Gastrocnemius medialis (tissue), 4 donors: ENCODE results near the gene PPIG.
"Not testable (repeated sequence)": the region's sequence is repeated elsewhere in the genome, so short reads cannot be mapped to it uniquely, and the experiment has no call there.

Experiments
- POLR2A ChIP-seq, 2 donors: fragments of 450-650 bp; IDR thresholded peaks; one replicate each; pipeline ENCODE4 v1.6.1; 2017; ENCODE audit warnings: antibody characterized with exemption in 2 of 2, mild to moderate bottlenecking in 2 of 2, moderate library complexity in 2 of 2
- TF ChIP-seq, protein P1 (sequence below), 5 experiments: fragments of 450-650 bp in 3 of 5; fragments of 200-600 bp in 2 of 5; sonication (generic) in 2 of 5; IDR thresholded peaks in 4 of 5; conservative IDR thresholded peaks in 1 of 5; 1 replicate in 4 of 5; 2 replicates in 1 of 5; pipeline ENCODE4 v1.5.1; 2016 to 2019; ENCODE audit warnings: antibody characterized with exemption in 5 of 5, mild to moderate bottlenecking in 3 of 5, moderate library complexity in 3 of 5

DNA sequence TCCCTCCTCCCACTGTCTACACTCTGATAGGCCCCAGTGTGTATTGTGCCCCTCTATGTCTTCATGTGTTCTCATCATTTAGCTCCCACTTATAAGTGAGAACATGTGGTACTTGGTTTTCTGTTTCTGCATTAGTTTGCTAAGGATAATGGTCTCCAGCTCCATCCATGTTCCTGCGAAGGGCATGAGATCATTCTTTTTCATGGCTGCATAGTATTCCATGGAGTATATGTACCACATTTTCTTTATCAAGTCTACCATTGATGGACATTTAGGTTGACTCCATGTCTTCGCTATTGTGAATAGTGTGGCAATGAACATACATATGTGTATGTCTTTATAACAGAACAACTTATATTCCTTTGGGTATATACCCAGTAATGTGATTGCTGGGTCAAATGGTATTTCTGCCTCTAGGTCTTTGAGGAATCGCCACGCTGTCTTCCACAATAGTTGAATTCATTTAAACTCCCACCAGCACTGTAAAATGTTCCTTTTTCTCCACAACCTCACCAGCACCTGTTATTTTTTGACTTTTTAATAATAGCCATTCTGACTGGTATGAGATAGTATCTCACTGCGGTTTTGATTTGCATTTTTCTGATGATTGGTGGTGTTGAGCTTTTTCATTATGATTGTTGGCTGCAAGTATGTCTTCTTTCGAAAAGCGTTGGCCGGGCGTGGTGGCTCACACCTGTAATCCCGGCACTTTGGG is 1.4 kb upstream of the PPIG start:
- TF ChIP-seq, protein P1, sequence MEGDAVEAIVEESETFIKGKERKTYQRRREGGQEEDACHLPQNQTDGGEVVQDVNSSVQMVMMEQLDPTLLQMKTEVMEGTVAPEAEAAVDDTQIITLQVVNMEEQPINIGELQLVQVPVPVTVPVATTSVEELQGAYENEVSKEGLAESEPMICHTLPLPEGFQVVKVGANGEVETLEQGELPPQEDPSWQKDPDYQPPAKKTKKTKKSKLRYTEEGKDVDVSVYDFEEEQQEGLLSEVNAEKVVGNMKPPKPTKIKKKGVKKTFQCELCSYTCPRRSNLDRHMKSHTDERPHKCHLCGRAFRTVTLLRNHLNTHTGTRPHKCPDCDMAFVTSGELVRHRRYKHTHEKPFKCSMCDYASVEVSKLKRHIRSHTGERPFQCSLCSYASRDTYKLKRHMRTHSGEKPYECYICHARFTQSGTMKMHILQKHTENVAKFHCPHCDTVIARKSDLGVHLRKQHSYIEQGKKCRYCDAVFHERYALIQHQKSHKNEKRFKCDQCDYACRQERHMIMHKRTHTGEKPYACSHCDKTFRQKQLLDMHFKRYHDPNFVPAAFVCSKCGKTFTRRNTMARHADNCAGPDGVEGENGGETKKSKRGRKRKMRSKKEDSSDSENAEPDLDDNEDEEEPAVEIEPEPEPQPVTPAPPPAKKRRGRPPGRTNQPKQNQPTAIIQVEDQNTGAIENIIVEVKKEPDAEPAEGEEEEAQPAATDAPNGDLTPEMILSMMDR (IDR thresholded peaks at IDR 0.05 in 4 of 5, conservative IDR thresholded peaks at IDR 0.05 in 1 of 5), result not testable (repeated sequence)
- TF ChIP-seq POLR2A (IDR thresholded peaks at IDR 0.05), result not testable (repeated sequence)
